NCI-H2029 treated with DMSO at 0.1 percent for 48 hours (cell line): Measurements from ENCODE around the gene PAPPA2.

ENCODE experiments used
- DNase-seq: peaks from one replicate; lab custom pipeline; 2025; lab: John Stamatoyannopoulos, UW

Gene PAPPA2

GRCh38 chr1:176501599-176501998 is 38.6 kb downstream of the PAPPA2 start:
- DNase-seq: no peak

DNA sequence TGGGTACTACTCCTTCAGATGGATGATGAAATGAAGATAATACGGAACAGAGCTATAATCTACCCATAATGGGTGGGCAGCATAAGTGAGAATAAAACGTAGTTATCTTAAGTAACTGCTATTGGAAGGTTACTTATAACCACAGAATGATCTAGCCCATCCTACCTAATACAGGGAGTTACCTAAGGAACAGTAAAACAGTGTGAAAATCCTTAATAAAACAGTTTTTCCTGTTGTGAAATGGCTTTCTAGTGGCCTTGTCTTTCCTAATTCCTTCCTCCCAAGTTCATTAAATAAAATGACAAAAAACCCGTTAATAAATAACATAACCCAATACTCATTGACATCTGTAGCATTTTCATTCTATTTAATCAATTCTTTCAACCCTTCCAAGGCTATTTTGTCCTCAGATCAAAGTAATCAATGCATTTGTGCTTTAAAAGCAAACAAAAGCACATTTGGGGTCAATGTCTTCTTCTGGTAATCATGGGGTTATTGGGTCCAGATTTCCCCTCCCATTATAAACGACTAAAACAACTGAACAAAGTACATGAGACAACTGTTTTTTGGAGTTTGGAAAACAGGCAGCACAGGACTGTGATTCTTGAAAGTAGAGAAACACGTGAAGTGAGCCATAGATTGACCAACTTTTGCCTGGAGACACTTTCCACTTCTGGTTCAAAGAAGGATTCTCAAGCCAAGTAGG is 42.0 kb downstream of the PAPPA2 start:
- DNase-seq: no peak

DNA sequence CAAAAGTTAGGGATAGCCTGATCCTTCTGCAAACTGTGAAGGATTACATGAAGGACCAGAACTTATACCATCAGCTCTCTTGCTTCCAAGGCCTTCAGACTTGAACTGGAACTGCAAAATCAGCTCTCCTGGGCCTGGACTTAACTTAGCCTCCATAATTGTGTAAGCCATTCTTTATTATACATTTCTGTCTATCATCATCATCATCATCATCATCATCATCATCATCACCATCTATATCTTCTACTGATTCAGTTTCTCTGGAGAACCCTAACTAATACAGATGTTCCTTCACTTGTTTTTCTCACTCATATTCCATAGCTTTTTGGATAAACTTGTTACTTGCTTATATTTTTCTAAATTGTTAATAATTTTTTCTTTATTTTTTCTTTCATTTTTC is 50.0 kb downstream of the PAPPA2 start:
- no peak for DNase-seq

GRCh38 chr1:176515310-176515709 is 52.3 kb downstream of the PAPPA2 start:
- DNase-seq: no peak

- no peak for DNase-seq
Observed at GRCh38 chr1:176517484-176517883, 54.5 kb downstream of the PAPPA2 start.

- DNase-seq: no peak
Observed at GRCh38 chr1:176521211-176521610, 58.2 kb downstream of the PAPPA2 start.

DNA sequence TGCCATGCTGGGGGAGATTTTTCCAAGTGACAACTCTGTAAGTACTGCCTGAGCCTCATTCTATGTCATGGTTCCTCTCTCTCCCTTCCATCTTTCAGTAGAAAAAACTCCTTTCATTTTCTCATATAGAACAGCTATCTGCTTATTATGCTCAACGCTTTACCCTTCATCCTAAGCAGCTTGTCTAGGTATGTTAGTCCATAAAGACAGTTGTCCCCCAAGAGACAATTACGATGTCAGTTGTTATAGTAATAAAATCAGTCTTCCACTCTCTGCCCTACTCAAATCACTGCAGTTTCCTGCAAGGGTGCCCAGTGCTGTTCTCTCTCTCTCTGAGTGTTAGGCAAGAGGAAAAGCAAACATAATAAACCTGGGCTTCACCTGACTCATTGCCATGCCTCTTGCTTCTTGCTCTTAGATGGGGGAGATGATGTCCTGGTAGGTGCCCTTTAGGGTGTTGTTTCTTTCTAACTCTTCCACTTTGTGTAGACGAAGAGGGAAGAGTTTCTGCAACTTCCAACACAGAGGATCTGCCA is 59.4 kb downstream of the PAPPA2 start:
- DNase-seq: no peak

DNA sequence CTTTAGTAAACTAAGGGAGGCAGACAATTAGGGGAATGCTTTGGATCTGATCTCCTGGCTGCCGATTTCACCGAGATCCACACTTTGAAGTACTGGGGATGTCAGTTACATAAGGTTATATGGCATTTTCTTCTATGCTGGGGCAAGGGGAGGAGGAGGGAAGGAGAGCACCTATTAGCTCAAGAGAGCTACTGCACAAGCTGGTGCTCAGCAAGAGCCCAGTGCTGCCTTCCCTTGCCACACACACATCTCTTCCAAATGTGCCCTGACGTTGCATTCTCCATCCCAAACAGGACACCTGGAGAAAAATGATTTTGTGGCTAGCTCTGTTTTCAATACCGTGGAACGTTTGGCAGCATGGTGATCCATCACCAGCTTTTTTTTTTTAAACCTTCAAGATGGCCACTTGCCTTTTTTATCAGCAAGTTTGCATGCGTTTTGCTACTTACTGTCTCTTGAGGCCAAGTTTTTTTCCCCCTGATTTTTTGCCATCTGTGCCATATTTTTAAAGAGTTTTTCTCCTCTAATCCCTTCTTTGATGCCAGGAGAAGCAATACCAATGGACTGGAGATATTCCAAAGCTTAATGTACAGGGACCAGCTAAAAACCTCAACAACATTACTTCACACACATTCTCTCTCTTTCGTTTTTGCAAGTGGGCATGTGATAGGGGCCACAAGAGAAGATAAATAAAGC is 66.6 kb downstream of the PAPPA2 start:
- no peak for DNase-seq

DNA sequence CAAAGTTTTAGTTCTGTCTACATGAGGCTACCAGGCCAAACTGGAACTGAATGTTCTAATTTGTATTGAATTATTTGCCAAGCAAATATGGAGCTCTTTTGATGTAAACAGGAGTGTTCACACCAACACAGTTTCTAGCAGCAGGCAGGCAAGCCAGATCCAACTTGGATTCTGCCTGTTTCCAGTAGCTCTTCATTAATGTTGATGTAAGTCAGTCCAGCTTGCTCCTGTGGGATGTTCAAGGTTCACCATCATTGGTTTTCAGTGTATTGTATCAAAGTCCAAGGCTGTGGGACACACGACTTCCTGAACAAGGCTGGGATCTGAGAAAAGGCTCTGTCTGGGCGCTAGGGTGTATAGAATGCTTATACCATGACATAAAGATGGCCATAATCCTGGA is 68.1 kb downstream of the PAPPA2 start:
- no peak for DNase-seq

DNA sequence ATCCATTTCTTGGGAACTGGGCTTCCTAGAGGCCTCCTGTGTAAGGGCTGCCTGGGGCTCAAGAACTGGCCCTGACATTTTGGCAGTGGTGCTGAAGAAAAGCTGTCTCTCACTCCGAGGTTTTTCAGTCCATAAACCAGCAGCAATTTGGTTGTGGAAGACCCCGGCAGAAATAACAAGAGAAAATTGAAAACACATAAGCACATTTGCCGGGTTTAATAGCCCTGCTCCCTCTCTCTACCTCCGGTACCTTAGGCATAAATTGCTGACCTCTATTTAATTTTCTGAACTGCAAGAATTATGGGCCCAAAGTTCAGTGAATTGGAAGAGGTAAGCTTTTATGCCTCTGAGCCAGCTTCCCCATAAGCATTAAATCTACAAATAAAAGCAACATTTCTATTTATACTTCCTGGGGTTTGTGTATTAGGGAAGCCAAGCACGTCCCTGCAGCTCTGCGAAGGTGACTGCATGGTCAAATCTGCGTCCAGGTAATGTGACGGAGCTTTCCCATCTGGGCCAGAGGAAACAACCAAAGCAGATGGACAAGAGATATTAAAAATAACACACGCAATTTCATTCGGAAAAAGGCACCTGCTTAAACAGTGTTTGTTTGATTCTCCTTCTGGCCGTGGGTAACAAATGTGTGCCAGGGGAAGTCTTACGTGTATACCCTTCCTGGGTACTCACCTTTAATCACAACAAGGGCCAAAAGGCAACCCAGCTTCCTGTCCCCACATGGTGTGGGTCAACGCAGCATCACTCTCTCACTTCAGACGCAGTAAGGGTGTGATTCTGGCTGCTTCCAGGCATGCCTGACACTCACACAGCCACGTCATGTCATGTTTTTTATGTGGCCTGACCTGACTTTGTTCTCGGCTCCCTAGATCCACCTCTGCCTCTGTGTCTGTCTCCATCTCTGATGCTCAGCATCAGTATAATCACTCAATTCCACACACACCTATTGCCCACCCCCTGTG is 69.2 kb downstream of the PAPPA2 start:
- no peak for DNase-seq

DNA sequence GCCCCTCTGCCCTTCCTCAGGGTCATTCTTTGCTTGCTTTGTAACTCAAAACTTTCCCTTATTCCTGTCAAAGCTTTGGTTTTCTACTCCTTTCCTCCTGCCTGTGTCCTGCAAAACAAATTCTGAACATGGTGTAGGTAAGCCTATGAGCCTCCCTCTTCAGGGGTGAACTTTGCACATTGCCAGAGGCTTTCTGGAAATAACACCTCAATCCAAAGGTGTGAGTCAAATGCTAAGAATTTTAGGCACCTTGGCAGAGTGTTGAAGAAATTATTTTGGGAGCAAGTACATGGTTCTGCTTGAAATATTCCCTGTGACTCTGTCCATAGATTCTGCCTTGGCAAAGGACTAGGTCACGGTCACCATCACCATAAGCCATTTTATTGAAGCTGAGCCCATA is 70.0 kb downstream of the PAPPA2 start:
- DNase-seq: no peak

- no peak for DNase-seq
Observed at GRCh38 chr1:176536588-176536987, 73.6 kb downstream of the PAPPA2 start.

- no peak for DNase-seq
Observed at GRCh38 chr1:176539018-176539417, 76.0 kb downstream of the PAPPA2 start.

DNA sequence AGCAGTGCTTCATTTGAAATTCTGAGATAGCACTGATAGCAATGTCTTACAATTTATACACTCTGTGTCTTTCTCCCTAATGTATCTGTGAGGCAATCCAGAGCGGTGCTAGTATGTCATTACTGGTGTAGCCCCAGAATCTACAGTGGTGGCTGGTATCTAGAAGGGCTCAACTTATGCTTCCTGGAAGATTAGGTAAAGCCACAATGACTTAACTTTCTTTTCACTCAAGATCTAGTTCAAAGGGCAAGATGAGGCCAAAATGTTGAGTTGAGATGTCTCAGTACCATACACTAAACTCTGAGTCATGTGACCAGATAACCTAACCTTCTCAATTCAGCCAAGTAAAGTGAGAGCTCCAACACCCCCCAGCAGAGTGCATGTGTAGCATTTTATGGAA is 77.5 kb downstream of the PAPPA2 start:
- no peak for DNase-seq

GRCh38 chr1:176541663-176542062 is 78.7 kb downstream of the PAPPA2 start:
- no peak for DNase-seq

DNA sequence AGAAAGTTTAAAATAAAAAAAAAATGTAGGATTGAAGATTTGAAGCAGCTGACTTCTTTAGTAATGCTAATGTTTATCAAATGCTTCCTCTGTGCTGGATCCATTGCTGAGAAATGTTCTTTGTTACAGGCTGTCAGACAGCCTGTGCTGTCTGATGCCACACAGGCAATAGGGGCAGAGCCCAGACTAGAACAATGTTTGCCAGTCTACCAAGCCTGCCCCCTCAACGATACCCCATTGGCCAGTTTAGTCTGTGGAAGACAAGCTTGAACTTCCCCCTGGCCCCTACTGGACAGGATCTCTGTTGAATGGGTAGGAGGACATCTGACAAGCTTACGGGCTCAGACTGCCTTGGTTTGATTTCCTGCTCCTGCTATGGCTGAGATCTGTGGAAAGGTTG is 79.4 kb downstream of the PAPPA2 start:
- DNase-seq: no peak

GRCh38 chr1:176543360-176544129 is 80.6 kb downstream of the PAPPA2 start:
- no peak for DNase-seq

DNA sequence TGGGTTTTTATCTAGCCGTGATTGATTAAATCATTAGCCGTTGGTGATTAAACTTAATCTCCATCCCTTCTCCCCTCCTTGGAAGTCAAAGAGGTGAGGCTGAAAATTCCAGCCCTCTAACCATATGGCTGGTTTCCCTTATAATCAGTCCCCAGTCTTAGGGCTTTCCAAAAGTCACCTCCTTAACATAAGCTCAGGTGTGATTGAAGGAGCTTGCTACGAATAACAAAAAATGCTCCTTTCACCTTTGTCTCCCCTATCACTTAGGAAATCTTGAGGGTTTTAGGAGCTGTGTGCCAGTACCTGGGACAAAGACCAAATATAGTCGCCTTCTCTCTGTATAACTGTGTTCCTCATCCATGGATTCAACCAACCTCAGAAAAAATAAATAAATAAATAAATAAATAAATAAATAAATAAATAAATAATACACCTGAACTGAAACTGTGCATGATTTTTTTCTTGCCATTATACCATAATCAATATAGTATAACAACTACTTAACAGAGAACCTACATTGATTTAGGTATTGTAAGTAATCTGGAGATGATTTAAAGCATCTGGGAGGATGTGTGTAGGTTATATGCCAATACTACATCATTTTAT is 82.2 kb downstream of the PAPPA2 start:
- DNase-seq: no peak

- no peak for DNase-seq
Observed at GRCh38 chr1:176546825-176547224, 83.8 kb downstream of the PAPPA2 start.

GRCh38 chr1:176551146-176551545 is 88.2 kb downstream of the PAPPA2 start:
- no peak for DNase-seq
